ENCODE data around the gene CHST9. TPM values are rescaled to one million over a fixed set of nuclear protein-coding genes. Genes with fewer than 3 reads are reported as not detected.

The CHST9 gene
- total RNA-seq, 1 experiment from 2014 or later, result 0.07 TPM

DNA sequence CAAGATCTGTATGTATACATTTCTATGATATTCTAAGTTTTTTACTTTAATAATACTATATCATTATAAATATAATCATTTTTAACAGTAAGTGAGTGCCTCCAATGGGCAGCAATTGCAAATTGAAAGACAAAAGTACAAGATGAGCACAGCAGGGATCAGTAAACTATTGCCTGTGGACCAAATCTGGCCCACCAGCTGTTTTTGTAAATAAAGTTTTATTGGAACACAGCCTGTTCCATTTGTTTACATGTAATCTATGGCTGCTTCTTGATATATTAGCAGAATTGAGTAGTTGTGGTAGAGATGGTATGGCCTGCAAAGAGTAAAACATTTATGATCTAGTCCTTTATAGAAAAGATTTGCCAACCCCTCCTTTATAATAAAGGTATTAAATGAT, 43.2 kb downstream of the CHST9 start:
- TF ChIP-seq EZH2 (IDR thresholded peaks at IDR 0.05; ENCODE audit: low read depth), result no peak
- no peak for TF ChIP-seq CTCF (conservative IDR thresholded peaks at IDR 0.05)
- Histone ChIP-seq H3K27ac (no peak overlapping the region), H3K4me3 (no peak overlapping the region), H3K4me2 (no peak overlapping the region), H3K79me2 (ENCODE audit: low read depth) (no peaks in the 10 kb centered on the region), H4K20me1 (ENCODE audit: insufficient read depth) (no peaks in the 10 kb centered on the region), H3F3A (ENCODE audit: insufficient read depth, low read depth) (no peaks in the 10 kb centered on the region), H3K9me2 (ENCODE audit: insufficient read depth) (no peaks in the 10 kb centered on the region), H3K27me3 (ENCODE audit: insufficient read depth, low read depth) (no peaks in the 10 kb centered on the region), H3K36me3 (ENCODE audit: low read depth) (no peaks in the 10 kb centered on the region), H3K9me3 (ENCODE audit: insufficient read depth, low read depth) (no peaks in the 10 kb centered on the region; the same call in 1 of the 2 replicates), H3K4me1 (replicated peaks; ENCODE audit: insufficient read depth) (no peaks in the 10 kb centered on the region), H2AFZ (no peak overlapping the region)
- BruUV-seq (replicated peaks), result no TSS peak
- intact Hi-C loops (cut with micrococcal nuclease; ENCODE audit: unreplicated experiment), result no loop called here
- CTCF ChIA-PET, result no interaction called here
- no peak for DNase-seq
- POLR2A ChIA-PET (ENCODE audit: unreplicated experiment), result no interaction called here

GRCh38 chr18:27138079-27138478, 47.0 kb downstream of the CHST9 start:
- ChIA-PET POLR2A (ENCODE audit: unreplicated experiment) (no interaction called here), CTCF (no interaction called here)
- TF ChIP-seq EZH2 (IDR thresholded peaks at IDR 0.05; ENCODE audit: low read depth), result no peak
- TF ChIP-seq CTCF (conservative IDR thresholded peaks at IDR 0.05), result no peak
- Histone ChIP-seq H2AFZ (no peak overlapping the region), H3K4me2 (no peak overlapping the region), H4K20me1 (ENCODE audit: insufficient read depth) (no peaks in the 10 kb centered on the region), H3K4me3 (no peak overlapping the region), H3K27ac (no peak overlapping the region), H3K27me3 (ENCODE audit: insufficient read depth, low read depth) (no peaks in the 10 kb centered on the region), H3K36me3 (ENCODE audit: low read depth) (no peaks in the 10 kb centered on the region), H3F3A (ENCODE audit: insufficient read depth, low read depth) (no peaks in the 10 kb centered on the region), H3K9me2 (ENCODE audit: insufficient read depth) (no peaks in the 10 kb centered on the region), H3K4me1 (replicated peaks; ENCODE audit: insufficient read depth) (peaks cover 16% of the 10 kb centered on the region), H3K79me2 (ENCODE audit: low read depth) (no peaks in the 10 kb centered on the region), H3K9me3 (ENCODE audit: insufficient read depth, low read depth) (no peaks in the 10 kb centered on the region; the same call in 1 of the 2 replicates)
- DNase-seq, result no peak
- intact Hi-C loops (cut with micrococcal nuclease; ENCODE audit: unreplicated experiment), result no loop called here
- no TSS peak for BruUV-seq (replicated peaks)

GRCh38 chr18:27136208-27136535, 48.9 kb downstream of the CHST9 start:
- TF ChIP-seq EZH2 (IDR thresholded peaks at IDR 0.05; ENCODE audit: low read depth) (no peak), CTCF (conservative IDR thresholded peaks at IDR 0.05) (no peak)
- H3K27ac ChIP-seq, result no peak overlapping the region
- no peaks in the 10 kb centered on the region for H3F3A ChIP-seq (ENCODE audit: insufficient read depth, low read depth)
- ChIA-PET POLR2A (ENCODE audit: unreplicated experiment) (no interaction called here), CTCF (no interaction called here)
- no peaks in the 10 kb centered on the region for H3K79me2 ChIP-seq (ENCODE audit: low read depth)
- peak; percentile 58 to 67 for DNase-seq
- no TSS peak for BruUV-seq (replicated peaks)
- H3K9me2 ChIP-seq (ENCODE audit: insufficient read depth), result no peaks in the 10 kb centered on the region
- intact Hi-C loops (cut with micrococcal nuclease; ENCODE audit: unreplicated experiment), result no loop called here
- peaks cover 16% of the 10 kb centered on the region for H3K4me1 ChIP-seq (replicated peaks; ENCODE audit: insufficient read depth)
- H3K9me3 ChIP-seq (ENCODE audit: insufficient read depth, low read depth), result no peaks in the 10 kb centered on the region
- H3K4me2 ChIP-seq, result no peak overlapping the region
- no peaks in the 10 kb centered on the region for H3K27me3 ChIP-seq (ENCODE audit: insufficient read depth, low read depth)
- H4K20me1 ChIP-seq (ENCODE audit: insufficient read depth), result no peaks in the 10 kb centered on the region
- no peak overlapping the region for H3K4me3 ChIP-seq
- no peaks in the 10 kb centered on the region for H3K36me3 ChIP-seq (ENCODE audit: low read depth)
- no peak overlapping the region for H2AFZ ChIP-seq

Data from PC-9 (cell line).